ENCODE data around the gene NEFH.

The NEFH gene

DNA sequence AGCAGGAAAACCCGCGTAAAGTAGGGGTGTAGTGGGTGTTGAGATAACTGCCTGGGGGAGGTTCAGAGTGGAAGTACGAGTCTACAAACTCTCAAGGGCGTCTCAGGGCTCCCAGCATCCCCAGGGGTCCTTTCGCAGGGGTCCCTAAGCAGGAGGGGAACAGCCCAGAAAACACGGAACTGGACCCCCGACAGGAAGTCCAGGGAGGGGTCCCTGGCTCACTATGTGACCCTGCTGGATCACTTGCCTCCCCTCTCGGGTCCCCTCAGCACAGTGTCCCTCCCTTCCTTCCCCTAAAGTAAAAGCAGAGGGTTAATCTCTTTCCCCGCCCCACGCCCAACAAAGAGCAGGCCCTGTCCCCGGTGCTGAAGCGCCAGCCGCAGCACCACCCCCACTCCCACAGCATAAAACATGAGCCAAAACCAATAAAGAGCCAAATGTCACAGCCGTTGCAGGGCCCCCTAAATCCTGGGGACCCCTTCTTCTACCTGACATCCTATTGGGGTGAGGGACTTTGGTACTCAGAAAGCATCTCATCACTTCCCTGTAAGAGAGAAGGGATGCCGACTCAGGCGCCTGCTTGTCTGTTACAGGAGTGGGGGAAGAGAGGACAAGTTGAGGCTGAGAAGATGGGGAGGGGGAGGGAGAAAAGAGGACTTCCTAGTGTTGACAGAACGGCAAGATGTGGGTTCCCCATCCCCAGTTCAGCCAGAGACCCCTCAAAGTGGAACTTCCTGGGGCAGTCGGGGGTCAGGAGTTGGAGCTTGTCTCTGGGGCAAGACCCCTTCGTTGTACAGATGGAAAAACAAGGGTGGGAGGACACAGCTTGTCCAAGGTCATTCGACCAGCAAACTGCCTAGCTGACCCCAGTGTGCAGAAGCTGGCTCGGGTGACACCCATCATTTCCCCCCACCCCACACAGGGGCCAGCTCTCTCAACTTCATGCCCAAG is 1.4 kb upstream of the NEFH start:
- DNase-seq (ENCODE audit: insufficient read length, low spot score) (no peak), FAIRE-seq (no peak)
- no peak for TF ChIP-seq CTCF (IDR thresholded peaks at IDR 0.05; ENCODE audit: insufficient read depth, missing control alignments)

GRCh38 chr22:29480262-29480511 is 169 bp downstream of the NEFH start:
- TF ChIP-seq CTCF (IDR thresholded peaks at IDR 0.05; ENCODE audit: insufficient read depth, missing control alignments) = no peak
- no peak for DNase-seq (ENCODE audit: insufficient read length, low spot score)
- FAIRE-seq = no peak

DNA sequence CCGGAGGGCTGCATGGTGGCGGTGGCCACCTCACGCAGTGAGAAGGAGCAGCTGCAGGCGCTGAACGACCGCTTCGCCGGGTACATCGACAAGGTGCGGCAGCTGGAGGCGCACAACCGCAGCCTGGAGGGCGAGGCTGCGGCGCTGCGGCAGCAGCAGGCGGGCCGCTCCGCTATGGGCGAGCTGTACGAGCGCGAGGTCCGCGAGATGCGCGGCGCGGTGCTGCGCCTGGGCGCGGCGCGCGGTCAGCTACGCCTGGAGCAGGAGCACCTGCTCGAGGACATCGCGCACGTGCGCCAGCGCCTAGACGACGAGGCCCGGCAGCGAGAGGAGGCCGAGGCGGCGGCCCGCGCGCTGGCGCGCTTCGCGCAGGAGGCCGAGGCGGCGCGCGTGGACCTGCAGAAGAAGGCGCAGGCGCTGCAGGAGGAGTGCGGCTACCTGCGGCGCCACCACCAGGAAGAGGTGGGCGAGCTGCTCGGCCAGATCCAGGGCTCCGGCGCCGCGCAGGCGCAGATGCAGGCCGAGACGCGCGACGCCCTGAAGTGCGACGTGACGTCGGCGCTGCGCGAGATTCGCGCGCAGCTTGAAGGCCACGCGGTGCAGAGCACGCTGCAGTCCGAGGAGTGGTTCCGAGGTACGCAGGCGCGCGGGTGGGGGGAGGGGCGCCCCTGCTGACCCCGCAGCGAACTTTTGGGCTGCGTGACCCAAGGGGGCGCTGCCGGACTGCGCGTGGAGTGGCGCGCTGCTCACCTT is 670 bp downstream of the NEFH start:
- DNase-seq (ENCODE audit: insufficient read length, low spot score) (peak; percentile 70), FAIRE-seq (no peak)

DNA sequence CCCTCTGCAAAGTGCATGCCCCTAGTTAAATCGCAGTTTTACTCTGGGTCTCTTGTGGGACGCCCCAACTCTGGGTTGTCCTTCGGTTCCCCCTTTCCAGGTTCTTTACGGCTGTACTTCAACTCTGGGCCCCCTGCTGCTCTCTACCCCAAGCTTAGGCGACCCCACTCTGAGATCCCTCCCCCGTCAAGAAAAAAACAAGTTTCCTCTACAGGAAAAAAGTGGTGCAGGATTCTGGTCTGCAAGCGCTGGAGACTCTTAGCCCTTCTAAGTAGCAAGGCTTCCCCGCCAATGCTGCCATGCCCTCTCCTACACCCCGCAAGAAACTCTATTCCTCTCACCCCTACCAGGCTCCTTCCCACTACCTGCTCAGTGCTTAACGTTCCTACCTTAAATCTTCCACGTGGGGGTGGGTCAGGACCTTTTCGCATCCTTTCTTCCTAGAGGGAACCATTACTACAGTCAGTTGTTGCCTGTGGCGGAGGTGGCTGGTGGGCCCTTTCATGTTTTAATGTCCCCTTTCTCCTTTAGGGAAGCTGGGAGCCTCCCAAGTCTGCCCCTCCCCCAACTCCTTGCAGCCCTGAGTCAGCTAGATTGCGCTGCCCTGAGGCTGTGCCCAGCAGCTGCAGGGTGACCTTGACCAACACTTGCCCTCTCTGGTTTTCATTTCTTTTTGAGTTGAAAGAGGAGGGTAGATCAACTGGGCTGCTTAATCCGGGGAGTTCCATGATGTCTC is 1.4 kb downstream of the NEFH start:
- DNase-seq (ENCODE audit: insufficient read length, low spot score) = no peak
- no peak for FAIRE-seq

More for the DNA sequence above, 670 bp downstream of the NEFH start:
- TF ChIP-seq CTCF (IDR thresholded peaks at IDR 0.05; ENCODE audit: insufficient read depth, missing control alignments) = peak; percentile 52

DNA sequence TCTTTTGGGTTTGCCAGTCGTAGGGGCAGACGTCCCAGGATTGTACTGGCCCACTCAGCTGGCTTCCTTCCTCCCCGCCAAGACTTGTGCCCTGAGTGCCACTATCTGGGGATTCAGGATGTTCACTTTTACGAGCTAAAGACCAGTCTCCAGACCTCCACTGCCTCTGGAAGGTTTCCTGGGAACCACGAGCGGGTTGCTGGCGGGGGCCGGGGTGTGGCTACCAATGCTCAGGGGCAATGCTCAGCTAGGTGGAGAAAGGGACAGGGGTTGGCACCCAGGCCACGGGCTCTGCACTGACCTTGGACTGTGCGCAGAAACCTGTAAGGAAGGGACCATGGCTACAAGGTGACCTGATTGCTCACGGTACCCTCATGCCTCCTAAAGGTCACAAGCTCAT is 2.2 kb downstream of the NEFH start:
- DNase-seq (ENCODE audit: insufficient read length, low spot score) = no peak
- no peak for FAIRE-seq
- TF ChIP-seq CTCF (IDR thresholded peaks at IDR 0.05; ENCODE audit: insufficient read depth, missing control alignments) = no peak

More for the DNA sequence above, 1.4 kb downstream of the NEFH start:
- peak; percentile 1 for TF ChIP-seq CTCF (IDR thresholded peaks at IDR 0.05; ENCODE audit: insufficient read depth, missing control alignments)

GRCh38 chr22:29482726-29483125 is 2.7 kb downstream of the NEFH start:
- no peak for FAIRE-seq
- TF ChIP-seq CTCF (IDR thresholded peaks at IDR 0.05; ENCODE audit: insufficient read depth, missing control alignments) = no peak
- DNase-seq (ENCODE audit: insufficient read length, low spot score) = no peak

Data from D721Med (cell line).